Activated T-cell treated with anti-CD3 and anti-CD28 coated beads, Interleukin-2, amount 50 U/mL, for 24 hours (primary cell): Measurements from ENCODE around the gene SETBP1.
"Not testable (repeated sequence)": the region's sequence is repeated elsewhere in the genome, so short reads cannot be mapped to it uniquely, and the experiment has no call there.

ENCODE experiments used
- DNase-seq: peaks from one replicate; pipeline ENCODE4 v3.0.0-alpha.2; 2020
- H3K27ac Mint-ChIP-seq: 2 replicates; pipeline ENCODE4 v1.8.0; 2020; ENCODE audit warnings: mild to moderate bottlenecking, mixed read lengths
- H3K27me3 Mint-ChIP-seq: 2 replicates; pipeline ENCODE4 v1.8.0; 2020; ENCODE audit warnings: mixed read lengths
- H3K36me3 Mint-ChIP-seq: 2 replicates; pipeline ENCODE4 v1.8.0; 2020; ENCODE audit warnings: low read depth, mixed read lengths
- H3K4me1 Mint-ChIP-seq: 2 replicates; pipeline ENCODE4 v1.8.0; 2020; ENCODE audit warnings: low read depth, mixed read lengths
- H3K4me3 Mint-ChIP-seq: 2 replicates; pipeline ENCODE4 v1.8.0; 2020; ENCODE audit warnings: mild to moderate bottlenecking, moderate library complexity, mixed read lengths
- H3K9me3 Mint-ChIP-seq: 2 replicates; pipeline ENCODE4 v1.8.0; 2020; ENCODE audit warnings: mixed read lengths

Gene SETBP1

DNA sequence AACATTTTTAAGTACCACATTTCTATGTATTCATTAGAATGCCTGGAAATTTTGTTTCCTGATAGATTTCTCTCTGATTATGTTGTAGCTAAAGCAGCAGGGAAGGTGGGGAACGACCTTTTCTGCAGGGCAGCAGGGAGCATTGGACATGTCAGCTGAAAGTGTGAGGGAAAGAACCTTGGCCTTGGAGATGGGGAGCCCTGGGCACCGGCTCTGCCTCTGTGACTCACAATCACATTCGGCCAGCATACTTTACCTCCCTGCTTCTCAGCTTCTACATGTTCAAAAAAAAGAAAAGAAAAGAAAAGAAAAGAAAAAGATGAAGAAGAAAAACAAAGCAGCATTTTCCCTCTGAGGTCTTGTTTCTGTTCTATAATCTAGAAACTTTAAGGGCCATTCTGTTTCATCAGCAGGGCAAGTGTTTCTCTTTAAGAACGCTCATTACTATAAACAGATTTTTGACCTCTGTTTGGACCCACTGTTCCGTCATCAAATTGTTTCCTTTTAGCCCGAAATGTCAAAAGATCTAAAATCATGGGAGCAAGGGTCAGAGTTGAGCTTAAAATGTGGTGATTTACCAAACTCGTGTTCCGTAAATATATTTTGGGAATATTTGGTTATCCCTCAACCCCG lies 27.9 kb downstream of the SETBP1 start:
- Mint-ChIP-seq H3K4me3 (no peak overlapping the region), H3K4me1 (peaks cover 13% of the 10 kb centered on the region), H3K9me3 (no peaks in the 10 kb centered on the region), H3K36me3 (peaks cover 3% of the 10 kb centered on the region), H3K27me3 (peaks cover 26% of the 10 kb centered on the region), H3K27ac (no peak overlapping the region)
- DNase-seq: no peak

DNA sequence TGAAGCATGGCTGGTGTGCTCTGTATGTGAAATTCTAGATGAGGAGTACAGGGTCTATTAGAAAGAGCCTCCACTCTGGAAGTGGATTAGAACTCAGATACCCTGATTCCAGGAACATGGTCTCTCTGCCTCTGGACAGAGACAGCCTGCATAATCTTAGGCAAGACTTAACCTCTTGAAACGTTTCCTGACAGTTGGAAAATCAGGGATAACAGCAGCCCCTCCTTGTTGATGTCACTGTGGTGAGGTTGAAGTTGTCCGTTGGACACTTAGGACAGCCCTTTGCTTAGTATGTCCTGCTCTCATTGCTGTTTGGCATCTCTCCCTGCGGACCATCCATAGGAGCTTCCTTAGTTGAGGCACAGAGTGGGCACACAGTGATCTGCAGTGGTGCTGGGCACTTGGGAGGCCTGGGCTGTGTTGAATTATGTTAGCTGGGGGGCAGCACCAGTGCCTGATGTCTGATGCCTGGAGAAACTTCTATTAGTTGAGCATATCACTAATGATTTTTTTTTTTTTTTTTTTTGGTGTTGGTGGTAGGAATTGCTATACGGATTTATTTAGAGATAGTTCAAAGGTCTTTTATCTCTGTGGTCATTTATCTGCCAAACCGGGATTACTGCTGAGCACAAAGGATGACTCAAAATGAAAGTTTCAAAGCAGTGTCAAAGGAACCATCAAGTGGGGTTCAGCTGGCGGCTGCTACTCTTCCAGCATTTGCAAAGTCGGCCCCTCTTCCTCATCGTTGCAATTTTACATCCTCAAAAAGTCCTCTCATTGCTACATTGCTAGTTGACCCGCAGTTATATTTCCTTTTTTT lies 28.8 kb downstream of the SETBP1 start:
- Mint-ChIP-seq H3K27ac (no peak overlapping the region), H3K4me3 (no peak overlapping the region)

DNA sequence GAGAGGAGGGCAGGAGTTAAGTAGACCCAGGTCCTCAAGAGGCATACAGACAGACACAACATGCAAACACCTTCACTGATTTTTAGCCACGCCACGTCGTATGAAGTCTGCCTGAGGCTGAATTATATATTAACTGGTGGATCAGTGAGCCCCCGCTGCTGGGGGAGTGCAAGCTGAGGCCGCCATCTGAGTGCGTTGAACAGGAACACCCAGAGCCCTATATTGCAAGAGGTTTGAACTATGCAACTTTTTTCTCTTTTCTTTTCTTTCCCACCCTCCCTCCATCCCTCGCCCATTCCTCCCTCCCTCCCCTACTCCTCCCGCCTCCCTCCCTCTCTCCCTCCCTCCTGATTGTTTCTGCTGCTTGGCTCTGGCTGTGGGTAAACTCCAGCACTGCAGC lies 30.2 kb downstream of the SETBP1 start:
- no peaks in the 10 kb centered on the region for H3K9me3 Mint-ChIP-seq
- no peak overlapping the region for H3K4me3 Mint-ChIP-seq
- H3K27ac Mint-ChIP-seq: no peak overlapping the region
- H3K4me1 Mint-ChIP-seq: peaks cover 10% of the 10 kb centered on the region
- H3K36me3 Mint-ChIP-seq: peaks cover 7% of the 10 kb centered on the region
- peaks cover 32% of the 10 kb centered on the region for H3K27me3 Mint-ChIP-seq
- no peak for DNase-seq

More for the DNA sequence above, 28.8 kb downstream of the SETBP1 start:
- Mint-ChIP-seq H3K9me3 (no peaks in the 10 kb centered on the region), H3K27me3 (peaks cover 32% of the 10 kb centered on the region), H3K4me1 (peaks cover 11% of the 10 kb centered on the region), H3K36me3 (peaks cover 7% of the 10 kb centered on the region)
- no peak for DNase-seq

DNA sequence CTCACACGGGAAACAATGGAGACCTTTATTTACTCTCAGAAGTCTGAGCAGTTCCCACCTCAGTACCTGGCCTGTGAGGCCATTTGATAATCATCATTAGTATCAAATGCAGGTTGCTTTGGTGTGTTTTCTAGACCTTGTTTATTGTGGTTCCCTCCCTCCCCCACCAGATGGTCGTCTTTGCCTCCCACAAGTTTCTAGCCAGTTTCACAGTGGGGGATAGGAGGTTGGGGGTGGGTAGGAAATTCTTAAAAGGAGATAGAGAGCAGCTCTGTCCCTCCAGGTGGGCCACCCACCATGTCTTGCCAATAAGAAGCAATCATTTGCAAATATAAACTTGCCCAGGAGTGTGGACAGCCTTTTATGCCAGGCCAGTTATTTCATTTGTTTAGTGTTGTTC lies 31.3 kb downstream of the SETBP1 start:
- Mint-ChIP-seq H3K4me3 (no peak overlapping the region), H3K4me1 (peaks cover 20% of the 10 kb centered on the region), H3K27ac (no peak overlapping the region), H3K9me3 (no peaks in the 10 kb centered on the region), H3K36me3 (peaks cover 7% of the 10 kb centered on the region), H3K27me3 (peaks cover 29% of the 10 kb centered on the region)
- no peak for DNase-seq

DNA sequence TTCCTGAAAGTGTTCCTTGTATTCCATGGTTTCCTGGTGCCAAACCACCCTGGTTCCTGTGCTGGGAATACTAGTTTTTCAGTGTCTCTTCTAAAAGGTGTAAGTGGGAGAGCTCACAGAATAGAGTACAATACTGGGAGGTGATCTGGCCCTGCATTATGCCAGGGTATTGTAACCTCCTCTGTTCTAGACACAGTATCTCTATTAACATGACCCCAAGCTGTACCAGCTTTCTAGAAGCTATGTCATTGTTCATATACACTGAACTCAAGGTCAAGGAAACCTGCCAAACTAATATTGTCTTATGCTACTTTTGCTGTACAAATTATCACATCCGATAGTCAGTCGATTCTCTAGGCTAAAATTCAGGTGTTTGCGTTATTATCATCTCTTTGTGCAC lies 32.7 kb downstream of the SETBP1 start:
- no peak overlapping the region for H3K4me3 Mint-ChIP-seq
- no peak for DNase-seq
- H3K27me3 Mint-ChIP-seq: peaks cover 21% of the 10 kb centered on the region
- H3K36me3 Mint-ChIP-seq: peaks cover 7% of the 10 kb centered on the region
- H3K9me3 Mint-ChIP-seq: no peaks in the 10 kb centered on the region
- peaks cover 31% of the 10 kb centered on the region for H3K4me1 Mint-ChIP-seq
- H3K27ac Mint-ChIP-seq: no peak overlapping the region

DNA sequence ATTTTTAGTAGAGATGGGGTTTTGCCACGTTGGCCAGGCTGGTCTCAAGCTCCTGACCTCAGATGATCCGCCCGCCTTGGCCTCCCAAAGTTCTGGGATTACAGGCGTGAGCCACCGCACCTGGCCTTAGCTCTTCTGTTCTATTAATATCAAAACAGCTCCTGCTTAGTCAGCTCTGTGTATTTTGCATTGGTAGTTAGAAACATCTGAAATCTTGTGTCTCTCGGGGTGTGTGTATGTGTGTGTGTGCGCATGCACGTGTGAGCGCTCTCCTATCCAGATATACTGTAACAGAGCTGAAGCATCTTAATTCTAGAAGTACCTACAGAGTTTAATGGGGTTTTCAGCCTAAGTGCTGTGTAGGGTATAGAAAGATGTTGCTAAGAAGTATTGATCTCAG lies 33.7 kb downstream of the SETBP1 start:
- no peaks in the 10 kb centered on the region for H3K9me3 Mint-ChIP-seq
- H3K4me3 Mint-ChIP-seq: no peak overlapping the region
- peaks cover 34% of the 10 kb centered on the region for H3K4me1 Mint-ChIP-seq
- H3K36me3 Mint-ChIP-seq: peaks cover 11% of the 10 kb centered on the region
- no peak for DNase-seq
- peaks cover 16% of the 10 kb centered on the region for H3K27me3 Mint-ChIP-seq
- H3K27ac Mint-ChIP-seq: no peak overlapping the region

DNA sequence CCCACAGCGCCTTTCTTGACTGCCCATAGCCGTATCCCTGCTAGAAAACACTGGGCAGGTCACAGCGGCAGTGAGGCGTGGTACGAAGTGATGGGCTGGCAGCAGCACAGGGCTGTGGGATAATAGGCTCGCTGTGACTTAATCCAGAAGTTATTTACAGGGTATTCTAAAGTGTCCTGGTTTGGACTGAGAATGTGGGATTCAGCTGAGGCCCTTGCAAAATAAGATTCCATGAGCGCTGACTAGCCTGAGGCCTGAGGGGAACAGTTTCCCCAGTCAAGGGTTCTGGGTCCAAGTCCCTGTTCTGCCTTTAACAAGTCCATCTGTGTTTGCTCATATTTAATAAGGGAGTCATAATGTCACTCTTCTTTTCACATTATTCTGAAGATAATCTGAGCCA lies 34.6 kb downstream of the SETBP1 start:
- H3K4me1 Mint-ChIP-seq: peaks cover 26% of the 10 kb centered on the region
- no peak overlapping the region for H3K4me3 Mint-ChIP-seq
- H3K27ac Mint-ChIP-seq: no peak overlapping the region
- H3K27me3 Mint-ChIP-seq: peaks cover 16% of the 10 kb centered on the region
- no peaks in the 10 kb centered on the region for H3K9me3 Mint-ChIP-seq
- peaks cover 11% of the 10 kb centered on the region for H3K36me3 Mint-ChIP-seq
- DNase-seq: no peak

DNA sequence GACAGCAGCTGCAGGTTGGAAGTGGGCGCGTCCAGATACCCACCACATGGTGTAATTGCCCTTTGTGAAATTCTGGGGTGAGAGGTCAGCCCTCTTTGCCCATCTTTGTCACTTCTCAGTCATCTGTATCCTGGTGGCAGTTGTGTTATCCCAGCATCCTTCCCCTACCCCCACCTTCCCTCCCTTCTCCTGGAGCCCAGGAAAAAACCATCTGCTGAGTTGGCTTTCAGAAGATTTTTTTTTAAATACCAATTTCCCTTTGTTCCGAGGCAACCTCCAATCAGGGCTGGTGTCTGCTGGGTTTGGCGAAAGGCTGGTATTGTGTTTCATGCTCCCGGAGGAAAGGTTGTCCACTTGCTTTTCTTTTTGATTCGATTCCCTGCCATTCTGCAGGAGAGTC lies 35.2 kb downstream of the SETBP1 start:
- peaks cover 26% of the 10 kb centered on the region for H3K4me1 Mint-ChIP-seq
- H3K4me3 Mint-ChIP-seq: no peak overlapping the region
- peaks cover 11% of the 10 kb centered on the region for H3K36me3 Mint-ChIP-seq
- no peak overlapping the region for H3K27ac Mint-ChIP-seq
- no peak for DNase-seq
- peaks cover 16% of the 10 kb centered on the region for H3K27me3 Mint-ChIP-seq
- H3K9me3 Mint-ChIP-seq: no peaks in the 10 kb centered on the region

DNA sequence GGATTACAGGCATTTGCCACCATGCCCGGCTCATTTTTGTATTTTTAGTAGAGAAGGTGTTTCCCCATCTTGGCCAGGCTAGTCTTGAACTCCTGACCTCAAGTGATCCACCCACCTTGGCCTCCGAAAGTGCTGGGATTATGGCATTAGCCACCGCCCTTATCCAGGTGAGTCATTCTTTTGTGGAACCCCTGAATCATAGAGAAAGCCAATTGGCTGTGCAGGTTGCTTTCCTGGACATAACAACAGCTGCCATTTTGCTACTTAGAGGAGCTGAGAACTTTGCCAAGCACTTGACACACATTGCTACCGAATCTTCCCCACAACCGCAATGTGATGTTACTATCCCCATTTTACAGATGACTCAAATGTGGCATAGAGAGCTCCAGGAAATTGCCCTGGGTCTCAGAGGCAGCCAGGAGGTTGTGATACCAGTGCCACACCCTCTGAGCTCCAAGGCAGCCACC lies 36.0 kb downstream of the SETBP1 start:
- H3K4me1 Mint-ChIP-seq: peaks cover 32% of the 10 kb centered on the region
- no peak for DNase-seq
- H3K27me3 Mint-ChIP-seq: peaks cover 16% of the 10 kb centered on the region
- peak overlapping the region; percentile 63 for H3K27ac Mint-ChIP-seq
- H3K36me3 Mint-ChIP-seq: peaks cover 11% of the 10 kb centered on the region
- H3K9me3 Mint-ChIP-seq: no peaks in the 10 kb centered on the region
- no peak overlapping the region for H3K4me3 Mint-ChIP-seq

DNA sequence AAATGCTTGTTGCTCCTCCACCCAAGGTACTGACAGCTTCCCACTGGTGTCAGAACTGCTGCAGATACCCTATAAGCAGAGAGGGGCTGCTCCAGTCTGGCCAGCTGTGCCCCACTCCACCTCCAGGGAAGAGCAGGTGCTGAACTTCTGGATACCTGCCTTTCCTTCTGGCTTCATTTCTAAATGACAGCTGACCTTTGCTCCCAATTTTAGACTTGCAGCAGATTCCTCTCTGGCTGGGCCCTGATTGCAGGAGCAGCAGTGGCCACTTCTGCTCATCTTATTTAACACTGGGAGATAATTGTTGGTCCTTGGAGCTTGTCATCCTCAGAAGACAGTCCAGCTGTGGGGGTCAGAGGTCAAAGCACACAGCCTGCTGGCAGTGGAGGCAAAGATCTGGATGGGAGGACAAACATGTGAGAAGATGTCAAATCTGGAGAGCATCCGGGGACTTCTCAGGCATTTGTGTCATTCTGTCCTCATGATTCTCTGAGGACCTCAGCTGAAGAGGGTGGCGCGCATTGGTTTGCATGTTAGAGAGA lies 38.9 kb downstream of the SETBP1 start:
- Mint-ChIP-seq H3K9me3 (no peaks in the 10 kb centered on the region), H3K27me3 (peaks cover 3% of the 10 kb centered on the region), H3K27ac (no peak overlapping the region), H3K36me3 (peaks cover 3% of the 10 kb centered on the region), H3K4me3 (no peak overlapping the region), H3K4me1 (peaks cover 59% of the 10 kb centered on the region)
- no peak for DNase-seq

DNA sequence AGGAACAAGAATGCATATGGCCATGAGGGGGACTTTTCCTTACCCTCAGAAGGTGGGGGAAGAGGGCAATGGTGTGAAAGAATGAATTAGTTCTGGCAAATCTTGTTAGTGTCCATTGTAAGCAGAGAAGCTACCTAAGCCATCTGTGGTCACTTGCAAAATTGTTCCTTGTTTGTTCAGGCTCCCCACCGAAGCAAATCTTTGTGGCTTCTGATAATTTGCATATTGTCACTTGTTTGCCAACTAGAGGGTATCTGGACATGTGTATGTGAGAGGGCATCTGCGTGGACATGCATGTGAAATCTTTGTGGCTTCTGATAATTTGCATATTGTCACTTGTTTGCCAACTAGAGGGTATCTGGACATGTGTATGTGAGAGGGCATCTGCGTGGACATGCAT lies 41.1 kb downstream of the SETBP1 start:
- peaks cover 74% of the 10 kb centered on the region for H3K4me1 Mint-ChIP-seq
- not testable (repeated sequence) for H3K36me3 Mint-ChIP-seq, DNase-seq, H3K27ac Mint-ChIP-seq, H3K27me3 Mint-ChIP-seq, H3K4me3 Mint-ChIP-seq, H3K9me3 Mint-ChIP-seq

DNA sequence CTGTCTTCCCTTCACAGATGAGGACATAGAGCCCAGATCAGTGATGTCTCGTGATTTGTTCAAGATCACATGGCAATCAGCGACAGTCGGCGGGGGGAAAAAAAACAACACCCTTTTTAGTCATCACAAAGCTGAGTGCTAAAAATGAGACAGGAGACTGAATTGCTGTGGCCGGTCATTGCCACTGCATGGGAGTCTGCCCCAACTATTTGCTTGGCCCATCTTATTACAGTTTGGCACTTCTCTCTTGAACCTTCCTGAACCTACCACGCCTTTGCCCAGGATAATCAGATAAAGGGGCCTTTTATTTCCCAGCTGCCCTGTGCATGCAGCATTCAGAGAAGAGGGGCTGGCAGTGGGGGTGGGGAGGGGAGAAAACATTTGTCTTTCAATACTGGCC lies 42.7 kb downstream of the SETBP1 start:
- H3K4me3 Mint-ChIP-seq: no peak overlapping the region

DNA sequence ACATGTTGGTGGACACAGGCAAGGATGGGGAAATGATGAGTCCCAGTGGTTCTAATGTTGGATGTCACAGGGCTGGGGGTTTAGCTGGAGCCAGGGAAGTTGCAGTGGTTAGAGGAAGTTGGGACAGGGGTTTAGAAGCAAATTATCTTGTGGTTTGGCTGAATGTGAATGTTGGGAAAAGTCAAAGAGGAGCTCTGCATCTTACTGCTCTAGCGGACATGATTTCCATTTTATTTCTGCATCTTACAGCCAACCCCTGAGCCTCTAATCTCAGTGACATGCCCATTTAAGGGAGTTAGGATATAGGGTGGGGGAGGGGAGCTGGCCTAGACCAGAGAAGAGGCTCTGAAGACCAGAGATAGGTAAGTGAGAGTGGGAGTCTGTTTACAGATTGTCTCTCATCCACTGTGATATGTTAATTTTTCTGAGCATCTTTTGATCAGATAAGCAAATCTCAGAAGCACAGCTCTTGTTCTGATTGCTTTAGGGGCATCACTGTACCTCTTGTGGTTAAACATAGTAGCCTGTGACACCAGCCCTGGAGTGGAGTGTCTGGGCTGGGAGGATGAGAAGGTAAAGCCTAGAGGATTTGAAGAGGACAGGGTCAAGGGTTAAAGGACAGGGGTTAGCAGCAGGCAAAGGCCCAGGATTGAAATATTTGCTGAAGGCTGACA lies 43.6 kb downstream of the SETBP1 start:
- peaks cover 82% of the 10 kb centered on the region for H3K4me1 Mint-ChIP-seq
- H3K4me3 Mint-ChIP-seq: peak overlapping the region; percentile 37
- H3K9me3 Mint-ChIP-seq: no peaks in the 10 kb centered on the region
- peaks cover 2% of the 10 kb centered on the region for H3K36me3 Mint-ChIP-seq
- no peaks in the 10 kb centered on the region for H3K27me3 Mint-ChIP-seq
- peak; percentile 38 for DNase-seq
- peak overlapping the region; percentile 94 for H3K27ac Mint-ChIP-seq

More for the DNA sequence above, 42.7 kb downstream of the SETBP1 start:
- Mint-ChIP-seq H3K27me3 (no peaks in the 10 kb centered on the region), H3K4me1 (peaks cover 76% of the 10 kb centered on the region), H3K36me3 (peaks cover 3% of the 10 kb centered on the region), H3K9me3 (no peaks in the 10 kb centered on the region), H3K27ac (no peak overlapping the region)
- no peak for DNase-seq

DNA sequence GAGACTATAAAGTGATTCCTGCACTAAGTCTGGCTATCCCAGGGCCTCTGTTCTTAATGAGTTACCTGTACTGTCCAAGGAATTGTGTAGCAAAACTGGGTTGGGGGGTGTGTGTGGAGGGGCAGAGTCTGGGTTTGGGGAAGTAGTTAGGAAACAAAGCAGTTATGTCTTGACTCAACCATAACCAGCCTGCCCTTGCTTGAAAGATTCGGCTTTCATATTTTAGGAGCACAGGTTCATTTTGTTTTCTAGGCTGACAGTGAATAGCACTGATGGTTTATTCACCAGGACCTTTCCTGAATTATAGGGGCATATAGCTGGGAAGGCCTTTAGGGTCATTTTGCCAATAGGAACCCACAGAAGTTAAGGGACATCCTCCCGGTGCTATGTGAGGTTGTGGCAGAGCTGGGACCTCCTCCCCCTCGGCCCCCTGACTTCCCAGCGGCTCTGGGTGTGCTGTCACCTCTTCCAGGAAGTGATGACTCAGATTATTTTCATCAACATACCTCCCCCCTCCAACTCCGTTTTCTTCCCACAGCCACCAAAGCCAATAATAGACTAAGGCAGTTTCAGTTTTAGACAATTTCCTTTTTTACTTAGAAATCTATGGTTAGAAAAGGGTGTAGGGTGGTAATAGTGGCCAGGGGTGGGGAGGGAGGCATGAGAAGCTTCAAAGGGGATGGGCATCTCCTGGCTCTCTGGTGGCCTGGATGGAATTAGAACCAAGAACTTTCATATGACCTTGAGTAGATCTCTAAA lies 44.8 kb downstream of the SETBP1 start:
- peak overlapping the region; percentile 37 for H3K4me3 Mint-ChIP-seq
- peaks cover 94% of the 10 kb centered on the region for H3K4me1 Mint-ChIP-seq
- DNase-seq: peak; percentile 73
- H3K36me3 Mint-ChIP-seq: peaks cover 2% of the 10 kb centered on the region
- peak overlapping the region; percentile 94 for H3K27ac Mint-ChIP-seq
- no peaks in the 10 kb centered on the region for H3K9me3 Mint-ChIP-seq
- no peaks in the 10 kb centered on the region for H3K27me3 Mint-ChIP-seq
